KG1 (cell line): ENCODE results near the gene NOTCH4.
A peak's percentile ranks its signal among the peaks of the same experiment; 100 is the strongest.
"Not testable (repeated sequence)": the region's sequence is repeated elsewhere in the genome, so short reads cannot be mapped to it uniquely, and the experiment has no call there.

Experiments used
- DNase-seq: peaks from one replicate; lab custom pipeline; 2025; lab: John Stamatoyannopoulos, UW

The NOTCH4 gene

GRCh38 chr6:32216998-32217397 is 6.9 kb downstream of the NOTCH4 start:
- no peak for DNase-seq

DNA sequence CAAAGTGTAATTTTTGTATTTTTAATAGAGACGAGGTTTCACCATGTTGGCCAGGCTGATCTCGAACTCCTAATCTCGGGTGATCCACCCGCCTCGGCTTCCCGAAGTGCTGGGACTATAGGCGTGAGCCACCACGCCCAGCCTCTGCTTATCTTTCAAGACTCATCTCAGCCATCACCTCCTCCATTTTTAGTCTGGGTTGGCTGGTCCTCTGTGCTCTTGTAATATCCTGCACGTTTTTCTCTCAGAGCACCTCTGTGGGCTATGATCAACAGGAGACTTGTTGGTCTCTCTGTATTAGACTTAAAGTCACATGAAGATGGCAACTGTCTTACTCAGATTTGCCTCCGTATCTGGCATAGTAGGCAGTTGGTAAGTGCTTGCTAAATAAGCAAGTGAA is 7.6 kb downstream of the NOTCH4 start:
- no peak for DNase-seq

DNA sequence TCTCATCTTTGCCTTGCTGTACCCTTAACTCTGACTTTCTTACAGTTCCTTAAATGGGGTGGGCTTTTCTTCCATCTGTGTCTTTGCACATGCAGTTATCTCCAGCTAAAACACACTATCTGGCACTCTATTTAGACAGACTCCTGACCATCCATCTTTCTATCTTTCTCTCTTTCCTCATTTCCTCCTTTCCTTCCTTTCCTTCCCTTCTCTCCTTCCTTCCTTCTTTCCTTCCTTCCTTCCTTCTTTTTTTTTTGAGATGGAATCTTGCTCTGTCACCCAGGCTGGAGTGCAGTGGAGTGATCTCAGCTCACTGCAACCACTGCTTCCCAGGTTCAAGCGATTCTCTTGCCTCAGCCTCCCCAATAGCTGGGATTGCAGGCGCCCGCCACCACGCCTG is 8.2 kb downstream of the NOTCH4 start:
- no peak for DNase-seq

DNA sequence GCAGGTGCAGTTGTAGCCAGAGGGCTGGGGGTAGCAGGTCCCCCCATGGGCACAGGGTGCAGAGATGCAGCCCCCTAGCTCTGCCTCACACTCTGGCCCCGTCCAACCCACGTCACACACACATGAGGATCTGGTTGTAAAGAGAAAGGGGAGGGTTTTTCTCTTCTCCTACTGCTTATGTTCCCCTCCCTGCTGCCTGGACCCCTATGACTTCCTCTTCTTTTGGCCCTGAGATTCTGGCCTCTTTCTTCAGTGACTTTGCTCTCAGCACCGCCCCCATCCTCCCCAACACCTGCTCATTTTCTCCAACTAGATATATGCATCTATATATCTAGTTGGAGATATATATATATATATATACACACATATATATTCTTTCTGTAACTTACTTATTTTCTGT is 9.7 kb downstream of the NOTCH4 start:
- no peak for DNase-seq

- DNase-seq: no peak
These were observed 10.2 kb downstream of the NOTCH4 start for GRCh38 chr6:32213649-32214048.

DNA sequence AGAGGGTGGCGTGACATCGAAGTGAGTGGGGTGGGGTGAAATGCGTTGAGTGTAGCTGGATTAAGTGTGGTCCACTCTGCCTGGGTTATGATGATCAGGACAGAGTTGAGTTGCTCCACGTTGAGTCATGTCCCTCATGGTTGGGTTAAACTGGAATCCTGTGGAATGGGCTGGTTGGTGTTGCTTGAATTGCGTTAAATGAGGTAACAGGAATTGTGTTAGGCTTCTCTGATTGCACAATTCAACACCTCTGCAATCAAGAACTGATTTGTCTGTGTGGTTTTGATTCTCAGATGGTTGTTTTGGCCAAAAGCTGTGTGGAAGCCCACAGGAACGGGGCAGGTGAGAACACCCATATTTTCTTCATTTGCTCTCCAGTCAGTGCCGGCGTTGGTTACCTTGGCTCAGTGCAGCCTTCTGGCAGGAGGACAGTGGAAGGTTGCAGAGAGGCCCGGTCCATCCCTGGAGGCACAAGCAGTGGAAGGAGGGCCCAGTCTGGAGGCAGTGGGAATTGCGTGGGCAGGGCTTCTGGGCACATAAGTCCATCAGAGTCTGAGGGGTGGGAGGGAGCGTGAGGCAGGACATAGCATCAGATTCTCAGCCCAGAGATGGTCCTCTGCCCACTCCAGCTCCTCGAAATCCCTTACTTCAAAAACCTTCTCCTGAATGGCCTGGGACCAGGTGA is 11.6 kb downstream of the NOTCH4 start:
- DNase-seq: no peak

DNA sequence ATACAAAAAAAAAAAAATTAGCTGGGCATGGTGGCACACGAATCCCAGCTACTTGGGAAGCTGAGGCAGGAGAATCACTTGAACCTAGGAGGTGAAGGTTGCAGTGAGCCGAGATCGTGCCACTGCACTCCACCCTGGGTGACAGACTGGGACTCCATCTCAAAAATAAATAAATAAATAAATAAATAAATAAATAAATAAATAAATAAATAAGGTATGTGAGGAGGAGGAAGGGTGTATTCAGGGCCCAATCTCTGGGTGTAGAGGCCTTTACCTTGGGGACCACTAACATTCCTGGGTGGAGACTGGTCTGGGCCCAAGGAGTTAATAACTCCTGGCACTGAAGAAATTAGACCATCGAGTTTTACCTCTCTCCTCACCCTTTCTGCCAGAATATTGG is 12.4 kb downstream of the NOTCH4 start:
- not testable (repeated sequence) for DNase-seq

- DNase-seq: no peak
These were observed 13.7 kb downstream of the NOTCH4 start for GRCh38 chr6:32210191-32210601.

GRCh38 chr6:32208996-32209395 is 14.9 kb downstream of the NOTCH4 start:
- DNase-seq: no peak

- no peak for DNase-seq
These were observed 19.6 kb downstream of the NOTCH4 start for GRCh38 chr6:32204268-32204715.

GRCh38 chr6:32203426-32204267 is 20.2 kb downstream of the NOTCH4 start:
- DNase-seq: no peak

- no peak for DNase-seq
These were observed 21.7 kb downstream of the NOTCH4 start for GRCh38 chr6:32202186-32202585.

GRCh38 chr6:32200711-32201475 is 23.0 kb downstream of the NOTCH4 start:
- DNase-seq: no peak

DNA sequence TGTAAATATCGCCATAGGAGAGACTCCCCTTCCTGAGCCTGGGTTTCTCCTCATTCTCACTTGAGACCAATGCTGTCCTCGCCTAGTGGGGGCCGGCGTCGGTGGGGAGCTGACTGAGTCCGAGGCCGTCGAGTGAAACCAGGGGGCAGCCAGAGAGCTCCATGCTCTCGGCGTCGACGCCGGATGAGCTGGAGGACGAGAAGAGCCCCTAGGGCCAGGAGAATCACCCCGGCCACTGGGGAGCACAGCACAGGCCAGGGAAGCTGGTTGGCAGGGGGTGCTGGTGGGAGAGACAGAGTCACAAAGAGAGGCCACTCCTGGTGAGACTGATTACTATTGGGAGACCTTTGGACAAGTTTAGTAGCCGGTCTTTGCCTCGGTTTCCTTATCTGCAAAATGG is 25.0 kb downstream of the NOTCH4 start:
- DNase-seq: no peak

- no peak for DNase-seq
These were observed 25.5 kb downstream of the NOTCH4 start for GRCh38 chr6:32198345-32198696.

GRCh38 chr6:32196682-32197616 is 26.9 kb downstream of the NOTCH4 start:
- DNase-seq: no peak

GRCh38 chr6:32195902-32196681 is 27.8 kb downstream of the NOTCH4 start:
- peak; percentile 48 for DNase-seq

- peak; percentile 98 for DNase-seq
These were observed 28.3 kb downstream of the NOTCH4 start for GRCh38 chr6:32195652-32195901.

DNA sequence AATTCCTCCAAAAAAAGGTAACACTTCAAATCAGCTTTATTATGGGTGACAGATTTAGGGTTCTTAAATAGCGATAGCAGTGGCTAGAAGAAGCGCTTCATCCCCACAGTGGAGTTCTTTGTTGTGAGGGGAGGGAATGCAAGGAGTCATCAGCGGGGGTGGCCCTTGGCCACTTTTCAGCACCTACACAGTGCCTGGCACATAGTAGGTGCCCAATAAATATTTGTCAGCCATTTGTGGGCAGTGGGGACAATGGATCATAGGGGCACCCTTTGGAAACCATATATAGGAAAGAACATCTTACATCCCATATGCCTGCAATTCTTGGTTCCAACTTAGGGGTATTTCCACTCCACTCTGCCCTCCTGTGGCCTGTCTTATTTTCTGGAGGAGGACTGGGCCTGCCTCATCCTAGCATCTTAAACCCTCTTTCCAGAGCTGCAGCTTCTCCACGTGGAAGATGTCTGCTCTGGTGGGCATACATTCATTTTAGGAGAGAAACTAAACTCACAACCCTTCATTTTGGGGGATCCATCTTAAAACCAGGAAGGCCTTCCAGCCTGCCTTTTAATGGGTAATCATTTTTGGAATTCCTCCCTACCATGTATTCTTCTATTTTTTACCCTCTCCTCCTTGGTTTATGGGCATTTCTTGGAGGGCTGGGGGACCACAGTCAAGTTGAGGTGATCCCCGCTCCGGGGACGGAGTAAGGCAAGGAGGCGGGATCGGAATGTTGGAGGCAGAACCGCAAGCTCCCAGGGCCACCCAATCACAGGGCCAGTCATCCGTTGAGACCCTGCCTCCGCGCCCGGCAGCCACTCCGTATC is 28.8 kb downstream of the NOTCH4 start:
- no peak for DNase-seq

DNA sequence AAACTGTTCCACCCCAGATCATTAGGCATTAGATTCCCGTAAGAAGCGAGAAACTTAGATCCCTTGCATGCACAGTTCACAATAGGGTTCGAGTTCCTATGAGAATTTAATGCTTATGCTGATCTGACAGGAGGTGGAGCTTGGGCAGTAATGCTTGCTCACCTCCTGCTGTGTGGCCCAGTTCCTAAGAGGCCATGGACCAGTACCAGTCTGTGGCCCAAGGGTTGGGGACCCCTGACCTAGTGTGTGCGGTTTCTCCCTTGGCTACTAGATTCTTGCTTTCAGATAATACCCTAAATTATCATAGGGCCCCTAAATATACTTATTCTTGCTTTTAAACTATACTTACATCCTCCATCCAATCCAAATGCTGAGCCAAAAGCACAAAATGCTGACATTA is 29.5 kb downstream of the NOTCH4 start:
- no peak for DNase-seq
